Measurements from ENCODE around the gene STX16. TPM values are rescaled to one million over a fixed set of nuclear protein-coding genes. Genes with fewer than 3 reads are reported as not detected.

STX16 gene
- total RNA-seq, 1 experiment from 2014 or later, result 97.0 TPM

GRCh38 chr20:58613061-58613854 is 37.8 kb upstream of the STX16 start:
- Mint-ChIP-seq H3K36me3 (ENCODE audit: insufficient read depth, unreplicated experiment) (no peaks in the 10 kb centered on the region), H3K27me3 (ENCODE audit: insufficient read depth, unreplicated experiment) (peaks cover 2% of the 10 kb centered on the region), H3K4me1 (ENCODE audit: low read depth, unreplicated experiment) (no peaks in the 10 kb centered on the region), H3K27ac (ENCODE audit: unreplicated experiment) (no peak overlapping the region), H3K4me3 (ENCODE audit: unreplicated experiment) (no peak overlapping the region), H3K9me3 (ENCODE audit: unreplicated experiment) (no peaks in the 10 kb centered on the region)
- no peaks in the 10 kb centered on the region for H3K36me3 ChIP-seq (ENCODE audit: control insufficient read depth, insufficient read depth, low read length)
- TF ChIP-seq CTCF (IDR thresholded peaks at IDR 0.05; ENCODE audit: insufficient read depth in 1 of 2, low read depth in 1 of 2, low read length in 1 of 2, severe bottlenecking in 1 of 2, unreplicated experiment in 1 of 2), result no peak
- intact Hi-C loops (cut with micrococcal nuclease; ENCODE audit: unreplicated experiment), result no loop called here
- no peak for DNase-seq
- no TSS peak for BruUV-seq (replicated peaks)
- no peaks in the 10 kb centered on the region for H3K9me3 ChIP-seq
- no peaks in the 10 kb centered on the region for H3K27me3 ChIP-seq (replicated peaks; ENCODE audit: control insufficient read depth, insufficient read depth, low read length)
- H3K4me1 ChIP-seq, result peaks cover 8% of the 10 kb centered on the region
- H3K4me3 ChIP-seq (ENCODE audit: low read depth, low read length), result no peak overlapping the region
- CTCF ChIA-PET, result interaction anchor here (0.5 to 0.6 kb wide), 2 partner anchors 23 to 883 kb away, joined by 3 read pairs; no protein-coding TSS in a partner anchor
- POLR2A ChIA-PET, result no interaction called here

DNA sequence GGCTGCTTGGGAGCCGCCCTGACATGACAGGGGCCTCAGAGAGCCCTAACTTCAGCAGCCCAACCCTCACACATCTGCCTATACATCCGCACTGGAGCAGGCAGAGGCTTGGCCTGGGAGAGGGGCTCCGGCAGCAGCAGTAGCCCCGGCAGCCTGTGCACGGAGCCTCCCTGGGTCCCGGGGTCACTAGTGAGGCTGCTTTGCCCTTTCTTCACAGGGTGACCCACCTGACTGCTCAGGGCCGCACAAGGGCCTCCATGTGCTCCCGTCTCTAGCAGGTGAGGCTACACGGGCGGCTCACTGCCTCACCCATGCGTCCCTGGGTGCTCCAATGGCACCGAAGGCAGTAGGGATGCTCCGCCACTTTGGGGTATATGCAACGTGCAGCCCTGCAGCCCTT is 36.7 kb upstream of the STX16 start:
- peaks cover 8% of the 10 kb centered on the region for H3K4me1 ChIP-seq
- ChIA-PET CTCF (interaction anchor here (0.5 kb wide), 1 partner anchor 399 kb away, joined by 5 read pairs; no protein-coding TSS in a partner anchor), POLR2A (no interaction called here)
- no peak overlapping the region for H3K4me3 ChIP-seq (ENCODE audit: low read depth, low read length)
- H3K9me3 Mint-ChIP-seq (ENCODE audit: unreplicated experiment), result no peaks in the 10 kb centered on the region
- H3K36me3 ChIP-seq (ENCODE audit: control insufficient read depth, insufficient read depth, low read length), result no peaks in the 10 kb centered on the region
- DNase-seq, result no peak
- H3K36me3 Mint-ChIP-seq (ENCODE audit: insufficient read depth, unreplicated experiment), result no peaks in the 10 kb centered on the region
- H3K4me1 Mint-ChIP-seq (ENCODE audit: low read depth, unreplicated experiment), result no peaks in the 10 kb centered on the region
- H3K27me3 Mint-ChIP-seq (ENCODE audit: insufficient read depth, unreplicated experiment), result peaks cover 2% of the 10 kb centered on the region
- intact Hi-C loops (cut with micrococcal nuclease; ENCODE audit: unreplicated experiment), result no loop called here
- H3K27me3 ChIP-seq (replicated peaks; ENCODE audit: control insufficient read depth, insufficient read depth, low read length), result no peaks in the 10 kb centered on the region
- no peak overlapping the region for H3K4me3 Mint-ChIP-seq (ENCODE audit: unreplicated experiment)
- no peak overlapping the region for H3K27ac Mint-ChIP-seq (ENCODE audit: unreplicated experiment)
- no peak for TF ChIP-seq CTCF (IDR thresholded peaks at IDR 0.05; ENCODE audit: insufficient read depth in 1 of 2, low read depth in 1 of 2, low read length in 1 of 2, severe bottlenecking in 1 of 2, unreplicated experiment in 1 of 2)
- no peaks in the 10 kb centered on the region for H3K9me3 ChIP-seq
- BruUV-seq (replicated peaks), result no TSS peak

DNA sequence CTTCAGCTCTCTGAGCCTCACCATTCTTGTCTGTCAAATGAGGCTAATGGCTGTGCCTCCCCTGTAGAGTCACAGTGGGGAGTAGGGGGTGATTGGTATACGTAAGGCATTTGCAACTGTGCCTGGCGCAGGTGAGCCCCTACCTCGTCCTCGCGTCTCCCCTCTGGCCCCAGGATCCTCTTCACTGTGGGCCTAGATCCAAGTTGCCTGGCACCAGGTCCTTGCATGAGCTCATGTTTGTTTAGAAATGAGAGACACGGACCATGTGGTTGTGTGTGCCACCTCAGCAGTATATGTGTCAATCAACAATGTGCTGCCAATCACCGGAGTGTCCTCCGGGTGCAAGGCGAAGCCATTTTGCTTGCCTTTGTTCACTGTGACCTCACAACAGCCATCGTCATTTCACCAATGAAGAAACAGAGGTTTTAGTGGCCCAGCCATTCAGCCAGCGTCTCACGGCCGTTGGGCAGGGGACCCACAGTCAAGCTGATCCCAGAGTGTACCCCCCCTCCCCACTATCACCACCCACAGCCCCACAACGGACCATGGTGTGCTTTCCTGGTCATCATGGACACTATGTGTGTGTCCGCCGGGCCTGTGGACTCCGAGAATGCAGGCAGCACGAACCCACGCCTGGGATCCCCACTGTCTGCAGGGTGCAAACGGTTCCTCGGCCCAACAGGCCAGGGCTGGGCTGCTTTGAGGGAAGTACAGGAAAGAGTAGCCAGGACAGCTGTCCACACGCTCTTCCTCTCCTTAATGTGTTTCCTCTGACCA is 35.9 kb upstream of the STX16 start:
- TF ChIP-seq CTCF (IDR thresholded peaks at IDR 0.05; ENCODE audit: insufficient read depth in 1 of 2, low read depth in 1 of 2, low read length in 1 of 2, severe bottlenecking in 1 of 2, unreplicated experiment in 1 of 2), result no peak

More for the DNA sequence above, 35.9 kb upstream of the STX16 start:
- Histone ChIP-seq H3K36me3 (ENCODE audit: control insufficient read depth, insufficient read depth, low read length) (no peaks in the 10 kb centered on the region), H3K4me3 (ENCODE audit: low read depth, low read length) (no peak overlapping the region), H3K4me1 (peaks cover 8% of the 10 kb centered on the region), H3K9me3 (no peaks in the 10 kb centered on the region), H3K27me3 (replicated peaks; ENCODE audit: control insufficient read depth, insufficient read depth, low read length) (no peaks in the 10 kb centered on the region)
- Mint-ChIP-seq H3K36me3 (ENCODE audit: insufficient read depth, unreplicated experiment) (no peaks in the 10 kb centered on the region), H3K27me3 (ENCODE audit: insufficient read depth, unreplicated experiment) (peaks cover 2% of the 10 kb centered on the region), H3K4me1 (ENCODE audit: low read depth, unreplicated experiment) (no peaks in the 10 kb centered on the region), H3K4me3 (ENCODE audit: unreplicated experiment) (no peak overlapping the region), H3K27ac (ENCODE audit: unreplicated experiment) (no peak overlapping the region), H3K9me3 (ENCODE audit: unreplicated experiment) (no peaks in the 10 kb centered on the region)
- BruUV-seq (replicated peaks), result no TSS peak
- no peak for DNase-seq
- ChIA-PET POLR2A (interaction anchor here (0.6 kb wide), 1 partner anchor 44 kb away, joined by 3 read pairs; no protein-coding TSS in a partner anchor), CTCF (interaction anchor here (0.5 to 0.9 kb wide), 2 partner anchors 224 to 400 kb away, joined by 4 to 5 read pairs; no protein-coding TSS in a partner anchor)
- intact Hi-C loops (cut with micrococcal nuclease; ENCODE audit: unreplicated experiment), result no loop called here
